OCI-LY3 (cell line): ENCODE data around the gene ANKDD1A.

Experiments used
- H2AFZ ChIP-seq: fragments of 200-600, 300-600 bp; shearing (Covaris generic); 2 replicates; pipeline ENCODE4 v1.6.0; 2014; ENCODE audit warnings: antibody characterized with exemption, low read depth, low read length
- H3K27ac ChIP-seq: fragments of 200-600, 300-600 bp; sonication (generic); 2 replicates; pipeline ENCODE4 v1.5.1; 2014; ENCODE audit warnings: mild to moderate bottlenecking, low read length, moderate library complexity, mixed read lengths
- H3K27me3 ChIP-seq: fragments of 200-600, 300-600 bp; sonication (generic); 2 replicates; pipeline ENCODE4 v1.6.1; 2014; ENCODE audit warnings: low read depth, low read length, mixed read lengths
- H3K36me3 ChIP-seq: fragments of 200-600, 300-600 bp; sonication (generic); replicated peaks from 2 replicates; pipeline ENCODE3; 2014; ENCODE audit warnings: low read depth, low read length, mixed read lengths
- H3K4me1 ChIP-seq: fragments of 300-600, 200-600 bp; sonication (generic); 2 replicates; pipeline ENCODE4 v1.6.1; 2014; ENCODE audit warnings: low read length, mixed read lengths
- H3K4me2 ChIP-seq: fragments of 200-600, 300-600 bp; sonication (generic); 2 replicates; pipeline ENCODE4 v1.6.1; 2014; ENCODE audit warnings: low read length, mixed read lengths
- H3K4me3 ChIP-seq: fragments of 300-600, 200-600 bp; sonication (generic); 2 replicates; pipeline ENCODE4 v1.5.1; 2014; ENCODE audit warnings: antibody characterized with exemption, mild to moderate bottlenecking, low read length, moderate library complexity
- H3K79me2 ChIP-seq: fragments of 300-600, 200-600 bp; shearing (Covaris generic); 2 replicates; pipeline ENCODE4 v1.6.1; 2014; ENCODE audit warnings: mild to moderate bottlenecking, low read length, mixed read lengths
- H3K9ac ChIP-seq: fragments of 300-600, 200-600 bp; shearing (Covaris generic); 2 replicates; pipeline ENCODE4 v1.6.0; 2014; ENCODE audit warnings: mild to moderate bottlenecking, low read length, moderate library complexity
- H3K9me3 ChIP-seq: fragments of 200-600, 300-600 bp; shearing (Covaris generic); 2 replicates; pipeline ENCODE4 v1.6.1; 2014; ENCODE audit warnings: low read length, mixed read lengths; ENCODE audit not compliant: insufficient read depth
- H4K20me1 ChIP-seq: fragments of 200-600, 300-600 bp; sonication (generic); 2 replicates; pipeline ENCODE4 v1.6.1; 2016; ENCODE audit warnings: low read length, mixed read lengths; ENCODE audit not compliant: insufficient read depth
- EZH2phosphoT487 ChIP-seq: fragments of 200-600 bp; shearing (Covaris generic); IDR thresholded peaks from 2 replicates; pipeline ENCODE4 v1.6.1; 2018; ENCODE audit warnings: antibody characterized with exemption, mixed run types, low read depth
- TF ChIP-seq, protein P1 (sequence below): fragments of 200-600, 300-600 bp; sonication (generic); IDR thresholded peaks from 2 replicates; pipeline ENCODE4 v1.5.1; 2014; ENCODE audit warnings: antibody characterized with exemption, low read length, low read depth

ANKDD1A gene

GRCh38 chr15:64987136-64987535 is 75.4 kb downstream of the ANKDD1A start:
- no peak overlapping the region for H2AFZ ChIP-seq
- peaks cover 29% of the 10 kb centered on the region for H3K4me1 ChIP-seq
- H3K9ac ChIP-seq: no peak overlapping the region
- peaks cover 48% of the 10 kb centered on the region for H3K79me2 ChIP-seq
- H3K27ac ChIP-seq: no peak overlapping the region
- TF ChIP-seq, protein P1, sequence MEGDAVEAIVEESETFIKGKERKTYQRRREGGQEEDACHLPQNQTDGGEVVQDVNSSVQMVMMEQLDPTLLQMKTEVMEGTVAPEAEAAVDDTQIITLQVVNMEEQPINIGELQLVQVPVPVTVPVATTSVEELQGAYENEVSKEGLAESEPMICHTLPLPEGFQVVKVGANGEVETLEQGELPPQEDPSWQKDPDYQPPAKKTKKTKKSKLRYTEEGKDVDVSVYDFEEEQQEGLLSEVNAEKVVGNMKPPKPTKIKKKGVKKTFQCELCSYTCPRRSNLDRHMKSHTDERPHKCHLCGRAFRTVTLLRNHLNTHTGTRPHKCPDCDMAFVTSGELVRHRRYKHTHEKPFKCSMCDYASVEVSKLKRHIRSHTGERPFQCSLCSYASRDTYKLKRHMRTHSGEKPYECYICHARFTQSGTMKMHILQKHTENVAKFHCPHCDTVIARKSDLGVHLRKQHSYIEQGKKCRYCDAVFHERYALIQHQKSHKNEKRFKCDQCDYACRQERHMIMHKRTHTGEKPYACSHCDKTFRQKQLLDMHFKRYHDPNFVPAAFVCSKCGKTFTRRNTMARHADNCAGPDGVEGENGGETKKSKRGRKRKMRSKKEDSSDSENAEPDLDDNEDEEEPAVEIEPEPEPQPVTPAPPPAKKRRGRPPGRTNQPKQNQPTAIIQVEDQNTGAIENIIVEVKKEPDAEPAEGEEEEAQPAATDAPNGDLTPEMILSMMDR: no peak
- no peak for TF ChIP-seq EZH2phosphoT487
- H3K4me2 ChIP-seq: no peak overlapping the region
- H4K20me1 ChIP-seq: no peaks in the 10 kb centered on the region; the same call in 1 of the 2 replicates
- no peak overlapping the region for H3K4me3 ChIP-seq
- H3K27me3 ChIP-seq: no peaks in the 10 kb centered on the region
- peaks cover 20% of the 10 kb centered on the region for H3K36me3 ChIP-seq
- no peaks in the 10 kb centered on the region for H3K9me3 ChIP-seq

DNA sequence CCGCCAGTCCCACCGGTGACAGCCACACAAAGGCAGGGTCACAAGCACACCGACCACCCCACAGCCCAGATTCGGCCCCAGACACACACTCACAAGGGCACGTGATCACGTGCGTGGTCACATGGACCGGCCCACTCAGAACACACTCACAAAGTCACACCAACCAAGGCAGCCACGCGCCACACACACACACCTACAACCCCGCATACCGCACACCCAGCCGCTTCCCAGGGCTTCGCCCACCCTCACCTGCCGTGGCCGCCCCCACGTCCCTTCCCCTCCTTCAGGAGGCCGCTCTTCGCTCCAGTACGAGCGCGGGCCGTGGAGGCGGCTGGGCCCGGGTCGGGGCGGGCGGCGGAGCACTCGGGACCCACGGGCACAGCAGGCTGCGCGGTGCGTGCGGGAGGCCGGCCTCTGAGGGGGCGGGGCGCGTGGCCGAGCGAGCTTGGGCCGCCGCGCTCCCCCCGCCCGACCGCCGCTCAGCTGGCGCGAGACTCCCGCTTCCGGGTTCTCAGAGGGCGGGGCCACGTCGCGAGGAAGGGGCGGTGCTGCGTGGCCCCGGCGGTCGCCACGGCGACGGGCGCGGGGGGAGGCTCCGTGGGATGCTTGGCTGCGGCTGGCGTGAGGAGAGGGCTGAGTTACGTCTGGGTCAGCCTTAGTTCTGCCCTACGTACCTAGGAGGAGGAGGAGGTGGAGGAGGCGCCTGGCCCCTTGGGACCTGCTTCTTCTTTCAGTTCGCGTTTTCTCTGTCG is 77.9 kb downstream of the ANKDD1A start, which contains the start of gene SPG21:
Gene SPG21, minus strand, starts transcription at position 499 of the 752 bp plus-strand sequence. CDS start 6,345 bp downstream, outside the sequence.
- Histone ChIP-seq H4K20me1 (no peaks in the 10 kb centered on the region; the same call in 1 of the 2 replicates), H3K27me3 (no peaks in the 10 kb centered on the region)

DNA sequence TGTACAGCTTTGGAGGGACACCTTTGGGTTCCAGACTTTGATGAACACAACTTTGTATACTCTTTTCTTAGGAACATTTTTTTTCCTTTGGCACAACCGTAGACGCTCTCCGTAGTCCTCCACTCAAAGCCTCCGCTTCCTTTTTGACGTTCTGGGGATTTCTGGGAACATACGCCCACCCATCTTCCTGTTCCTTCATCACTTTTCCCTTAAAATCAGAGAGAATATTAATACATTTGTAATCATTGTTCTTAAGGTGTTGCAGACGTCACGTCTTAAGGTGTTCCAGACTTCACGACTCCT is 78.4 kb downstream of the ANKDD1A start:
- Histone ChIP-seq H3K27me3 (no peaks in the 10 kb centered on the region), H4K20me1 (no peaks in the 10 kb centered on the region; the same call in 1 of the 2 replicates), H3K79me2 (peaks cover 37% of the 10 kb centered on the region), H3K4me2 (peak overlapping the region; percentile 90), H3K4me3 (peak overlapping the region; percentile 94), H3K36me3 (peaks cover 11% of the 10 kb centered on the region), H3K9ac (peak overlapping the region; percentile 87), H3K27ac (peak overlapping the region; percentile 76), H2AFZ (peak overlapping the region; percentile 95), H3K9me3 (no peaks in the 10 kb centered on the region), H3K4me1 (peaks cover 23% of the 10 kb centered on the region)
- TF ChIP-seq, protein P1: no peak
- no peak for TF ChIP-seq EZH2phosphoT487

More for the DNA sequence above, 77.9 kb downstream of the ANKDD1A start, which contains the start of gene SPG21:
- H3K4me1 ChIP-seq: peaks cover 27% of the 10 kb centered on the region
- H3K9ac ChIP-seq: peak within 1 kb of the TSS; percentile 97
- TF ChIP-seq, protein P1: no peak
- no peak for TF ChIP-seq EZH2phosphoT487
- H3K36me3 ChIP-seq: peaks cover 11% of the 10 kb centered on the region
- H2AFZ ChIP-seq: peak within 1 kb of the TSS; percentile 95
- H3K4me3 ChIP-seq: peak within 1 kb of the TSS; percentile 94
- peak within 1 kb of the TSS; percentile 90 for H3K4me2 ChIP-seq
- no peaks in the 10 kb centered on the region for H3K9me3 ChIP-seq
- peaks cover 41% of the 10 kb centered on the region for H3K79me2 ChIP-seq
- H3K27ac ChIP-seq: peak within 1 kb of the TSS; percentile 76

- H3K9ac ChIP-seq: no peak overlapping the region
- H3K9me3 ChIP-seq: no peaks in the 10 kb centered on the region
- H4K20me1 ChIP-seq: no peaks in the 10 kb centered on the region
- H2AFZ ChIP-seq: no peak overlapping the region
- no peak for TF ChIP-seq EZH2phosphoT487
- H3K27me3 ChIP-seq: no peaks in the 10 kb centered on the region
- H3K4me2 ChIP-seq: no peak overlapping the region
- peaks cover 11% of the 10 kb centered on the region for H3K36me3 ChIP-seq
- H3K4me1 ChIP-seq: peaks cover 14% of the 10 kb centered on the region
- H3K79me2 ChIP-seq: peaks cover 30% of the 10 kb centered on the region
- no peak overlapping the region for H3K27ac ChIP-seq
- H3K4me3 ChIP-seq: no peak overlapping the region
Observed at GRCh38 chr15:64991536-64992135, 79.9 kb downstream of the ANKDD1A start.
